Choroid plexus epithelial cell (primary cell): ENCODE data around the gene WDR90.

Experiments used
- DNase-seq: peaks from one replicate; pipeline ENCODE4 v3.0.0-alpha.2; 2010; ENCODE audit warnings: low read depth
- H3K4me3 ChIP-seq: 2 replicates; pipeline ENCODE4 v1.5.1; 2011; ENCODE audit warnings: low read depth, mild to moderate bottlenecking, control low read depth, low read length, moderate library complexity
- CTCF ChIP-seq: conservative IDR thresholded peaks from 2 replicates; pipeline ENCODE4 v1.5.1; 2011; ENCODE audit warnings: low read depth, mild to moderate bottlenecking, control low read depth, inconsistent platforms, low read length, moderate library complexity

WDR90 gene

DNA sequence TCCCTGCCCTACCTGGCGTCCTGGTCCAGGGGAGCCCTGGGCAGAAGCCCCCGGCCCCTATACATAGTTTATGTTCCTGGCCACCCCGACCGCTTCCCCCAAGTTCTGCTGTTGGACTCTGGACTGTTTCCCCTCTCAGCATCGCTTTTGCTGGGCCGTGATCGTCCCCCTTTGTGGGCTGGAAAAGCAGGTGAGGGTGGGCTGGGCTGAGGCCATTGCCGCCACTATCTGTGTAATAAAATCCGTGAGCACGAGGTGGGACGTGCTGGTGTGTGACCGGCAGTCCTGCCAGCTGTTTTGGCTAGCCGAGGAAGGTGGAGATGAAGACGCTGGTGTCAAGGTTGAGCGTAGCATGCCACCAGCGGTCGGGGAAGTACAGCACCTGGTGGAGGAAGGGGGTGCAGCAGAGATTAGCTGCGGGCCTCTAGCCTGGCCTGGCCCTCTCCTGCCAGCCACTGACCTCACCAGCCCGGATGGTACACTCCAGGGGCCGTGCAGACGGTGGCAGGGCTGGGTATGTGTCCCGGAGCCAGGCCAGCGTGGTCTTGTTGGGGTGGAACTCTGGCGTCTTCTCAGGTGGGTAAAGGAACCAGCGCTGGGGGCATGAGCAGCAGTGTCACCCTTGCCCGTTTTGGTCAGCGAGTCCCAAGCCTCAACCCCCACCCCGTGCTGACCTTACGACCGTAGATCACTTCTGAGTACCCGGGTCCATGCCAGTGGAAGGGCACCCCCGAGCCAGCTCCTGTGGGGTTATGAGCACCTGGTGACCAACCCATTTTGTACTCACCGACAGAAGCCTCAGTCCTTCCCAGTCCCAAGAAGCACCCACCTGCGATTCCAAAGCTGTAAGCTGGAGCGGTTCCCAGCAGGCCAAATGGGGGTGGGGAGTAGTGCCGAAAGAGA, 33.6 kb downstream of the WDR90 start:
- H3K4me3 ChIP-seq = peak overlapping the region; percentile 69
- no peak for DNase-seq
- no peak for TF ChIP-seq CTCF

GRCh38 chr16:683396-684070, 34.4 kb downstream of the WDR90 start:
- no peak for TF ChIP-seq CTCF
- H3K4me3 ChIP-seq = peak overlapping the region; percentile 69
- DNase-seq = no peak

- DNase-seq = peak; percentile 97
- no peak for TF ChIP-seq CTCF
- H3K4me3 ChIP-seq = peak within 1 kb of the TSS; percentile 69
These were observed 35.1 kb downstream of the WDR90 start, which contains the start of gene JMJD8 for GRCh38 chr16:684071-684794. Gene JMJD8, minus strand, starts transcription at chr16:684334. Its CDS starts 15 bp downstream, at chr16:684319.

GRCh38 chr16:684961-685696, 36.0 kb downstream of the WDR90 start:
- no peak for DNase-seq
- peak overlapping the region; percentile 69 for H3K4me3 ChIP-seq

DNA sequence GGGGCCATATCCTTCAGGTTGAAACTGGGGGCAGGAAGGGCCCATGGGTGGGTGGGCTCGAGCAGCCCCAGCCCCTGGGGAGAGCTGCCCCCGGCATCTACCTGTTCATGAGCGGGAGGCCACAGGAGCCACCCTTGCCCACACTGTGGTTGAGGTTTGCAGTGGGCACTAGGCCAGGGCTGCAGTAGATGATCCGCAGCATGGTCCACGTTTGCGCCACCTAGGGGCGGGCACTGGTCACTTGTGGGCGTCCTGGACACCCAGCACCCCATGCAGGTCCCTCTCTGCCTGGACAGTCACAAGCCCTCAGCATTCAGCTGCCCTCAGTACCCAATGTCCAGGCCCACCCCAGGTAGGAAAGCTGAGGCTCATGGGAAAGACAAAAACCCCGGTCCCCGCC, 36.8 kb downstream of the WDR90 start:
- peak; percentile 54 for TF ChIP-seq CTCF
- DNase-seq = peak; percentile 42
- no peak overlapping the region for H3K4me3 ChIP-seq

More at GRCh38 chr16:684961-685696, 36.0 kb downstream of the WDR90 start:
- TF ChIP-seq CTCF = no peak
